ENCODE data around the gene CCDC146.
A peak's percentile ranks its signal among the peaks of the same experiment; 100 is the strongest.
"Not testable (repeated sequence)": the region's sequence is repeated elsewhere in the genome, so short reads cannot be mapped to it uniquely, and the experiment has no call there.

CCDC146 gene

DNA sequence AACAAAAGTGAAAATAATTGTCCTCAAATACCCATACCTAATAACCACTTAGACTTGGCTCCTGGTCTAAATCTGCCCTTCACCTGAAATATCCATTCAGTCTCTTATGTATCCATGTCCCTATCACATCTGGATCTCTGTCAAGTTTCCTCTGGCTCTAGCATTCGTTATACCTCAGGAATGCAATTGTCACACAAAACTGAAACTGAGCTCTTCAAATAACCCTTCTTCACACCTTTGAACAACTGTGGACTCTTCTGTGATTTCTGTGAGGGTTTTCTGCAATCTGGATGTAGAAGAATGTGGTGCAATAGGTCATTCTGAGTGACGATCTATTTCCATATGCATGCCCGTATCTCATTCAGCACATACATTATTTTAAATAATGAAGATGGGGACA lies 130.7 kb downstream of the CCDC146 start:
- Histone ChIP-seq H3K36me3 (ENCODE audit: control insufficient read depth, insufficient read depth, low read length, severe bottlenecking) (no peaks in the 10 kb centered on the region), H3K9me3 (ENCODE audit: control insufficient read depth, low read length) (no peaks in the 10 kb centered on the region), H3K4me3 (ENCODE audit: low read length) (no peak overlapping the region), H3K9ac (ENCODE audit: low read length) (no peak overlapping the region), H3K4me1 (ENCODE audit: control insufficient read depth, insufficient read depth, low read length) (no peaks in the 10 kb centered on the region), H3K27me3 (replicated peaks; ENCODE audit: control insufficient read depth, insufficient read depth, low read length) (no peaks in the 10 kb centered on the region)
- DNase-seq (ENCODE audit: low read depth): no peak

GRCh38 chr7:77254429-77254828 lies 132.0 kb downstream of the CCDC146 start:
- peak; percentile 32 for DNase-seq (ENCODE audit: low read depth)
- Histone ChIP-seq H3K36me3 (ENCODE audit: control insufficient read depth, insufficient read depth, low read length, severe bottlenecking) (no peaks in the 10 kb centered on the region), H3K9me3 (ENCODE audit: control insufficient read depth, low read length) (no peaks in the 10 kb centered on the region), H3K9ac (ENCODE audit: low read length) (no peak overlapping the region), H3K4me1 (ENCODE audit: control insufficient read depth, insufficient read depth, low read length) (no peaks in the 10 kb centered on the region), H3K27me3 (replicated peaks; ENCODE audit: control insufficient read depth, insufficient read depth, low read length) (no peaks in the 10 kb centered on the region), H3K4me3 (ENCODE audit: low read length) (no peak overlapping the region)

DNA sequence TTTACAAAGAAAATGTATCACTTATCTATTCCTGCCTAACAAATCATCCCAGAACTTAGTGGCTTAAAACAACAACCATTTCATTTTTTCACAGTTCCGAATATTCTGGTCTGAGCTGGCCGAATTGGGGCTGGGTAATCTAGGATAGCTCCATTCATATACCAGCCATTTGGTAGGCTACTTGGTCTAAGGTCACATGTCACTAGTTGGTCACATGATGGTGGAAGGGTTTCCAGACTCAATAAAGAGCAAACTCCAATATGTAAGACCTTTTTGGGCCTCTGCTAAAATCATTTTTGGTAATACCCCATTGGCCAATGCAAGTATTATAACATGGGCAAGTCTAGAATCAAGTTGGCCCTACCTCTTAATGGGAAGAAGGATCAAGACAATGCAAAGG lies 132.5 kb downstream of the CCDC146 start:
- Histone ChIP-seq H3K4me1 (ENCODE audit: control insufficient read depth, insufficient read depth, low read length) (no peaks in the 10 kb centered on the region), H3K27me3 (replicated peaks; ENCODE audit: control insufficient read depth, insufficient read depth, low read length) (no peaks in the 10 kb centered on the region), H3K9me3 (ENCODE audit: control insufficient read depth, low read length) (no peaks in the 10 kb centered on the region), H3K36me3 (ENCODE audit: control insufficient read depth, insufficient read depth, low read length, severe bottlenecking) (no peaks in the 10 kb centered on the region), H3K9ac (ENCODE audit: low read length) (no peak overlapping the region), H3K4me3 (ENCODE audit: low read length) (no peak overlapping the region)
- no peak for DNase-seq (ENCODE audit: low read depth)

- no peak overlapping the region for H3K9ac ChIP-seq (ENCODE audit: low read length)
- no peaks in the 10 kb centered on the region for H3K27me3 ChIP-seq (replicated peaks; ENCODE audit: control insufficient read depth, insufficient read depth, low read length)
- DNase-seq (ENCODE audit: low read depth): no peak
- no peaks in the 10 kb centered on the region for H3K4me1 ChIP-seq (ENCODE audit: control insufficient read depth, insufficient read depth, low read length)
- H3K9me3 ChIP-seq (ENCODE audit: control insufficient read depth, low read length): no peaks in the 10 kb centered on the region
- no peak overlapping the region for H3K4me3 ChIP-seq (ENCODE audit: low read length)
- no peaks in the 10 kb centered on the region for H3K36me3 ChIP-seq (ENCODE audit: control insufficient read depth, insufficient read depth, low read length, severe bottlenecking)
Measured at GRCh38 chr7:77258014-77258413, 135.6 kb downstream of the CCDC146 start.

- Histone ChIP-seq H3K9me3 (ENCODE audit: control insufficient read depth, low read length) (no peaks in the 10 kb centered on the region), H3K9ac (ENCODE audit: low read length) (no peak overlapping the region), H3K27me3 (replicated peaks; ENCODE audit: control insufficient read depth, insufficient read depth, low read length) (no peaks in the 10 kb centered on the region), H3K36me3 (ENCODE audit: control insufficient read depth, insufficient read depth, low read length, severe bottlenecking) (no peaks in the 10 kb centered on the region), H3K4me1 (ENCODE audit: control insufficient read depth, insufficient read depth, low read length) (no peaks in the 10 kb centered on the region), H3K4me3 (ENCODE audit: low read length) (no peak overlapping the region)
- no peak for DNase-seq (ENCODE audit: low read depth)
Measured at GRCh38 chr7:77258593-77258992, 136.2 kb downstream of the CCDC146 start.

DNA sequence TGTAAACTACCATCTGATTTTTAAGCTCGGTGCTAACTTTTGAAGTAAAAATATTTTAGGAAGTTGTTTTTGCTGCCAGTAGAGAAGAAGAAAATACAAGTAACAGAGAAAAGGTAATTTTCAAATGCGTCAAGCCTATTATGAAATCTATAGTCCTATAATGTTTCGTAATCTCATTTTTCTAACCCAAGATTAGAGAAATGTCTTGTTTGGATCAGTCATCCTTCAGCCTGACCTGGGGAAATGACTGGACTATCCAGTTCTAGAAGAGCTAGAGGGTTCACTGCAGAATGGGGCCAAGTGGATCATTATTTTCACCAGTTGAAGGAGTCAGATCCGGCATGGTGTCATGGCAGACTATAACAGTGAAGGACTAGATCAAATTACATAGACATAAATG lies 139.9 kb downstream of the CCDC146 start:
- H3K4me3 ChIP-seq (ENCODE audit: low read length): no peak overlapping the region
- H3K27me3 ChIP-seq (replicated peaks; ENCODE audit: control insufficient read depth, insufficient read depth, low read length): no peaks in the 10 kb centered on the region
- no peaks in the 10 kb centered on the region for H3K4me1 ChIP-seq (ENCODE audit: control insufficient read depth, insufficient read depth, low read length)
- no peak overlapping the region for H3K9ac ChIP-seq (ENCODE audit: low read length)
- H3K36me3 ChIP-seq (ENCODE audit: control insufficient read depth, insufficient read depth, low read length, severe bottlenecking): no peaks in the 10 kb centered on the region
- no peak for DNase-seq (ENCODE audit: low read depth)
- no peaks in the 10 kb centered on the region for H3K9me3 ChIP-seq (ENCODE audit: control insufficient read depth, low read length)

DNA sequence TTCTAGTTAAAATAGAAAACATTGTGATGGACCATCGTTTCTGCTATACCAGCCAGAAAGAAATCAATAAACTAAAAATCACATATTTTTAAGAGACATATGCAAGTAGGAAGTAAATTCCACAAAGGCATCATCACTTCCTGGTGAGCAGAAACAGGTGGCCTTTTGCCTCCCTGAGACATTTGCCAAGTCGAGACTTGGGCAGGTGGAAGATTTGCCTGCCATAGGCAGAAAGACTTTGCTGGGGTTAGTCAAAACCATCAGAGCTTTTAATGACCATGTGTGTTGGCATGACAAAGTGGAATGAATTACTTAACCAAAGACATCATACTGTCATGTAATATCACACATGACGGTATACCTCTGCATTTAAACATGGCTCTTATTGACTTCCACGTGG lies 143.3 kb downstream of the CCDC146 start:
- Histone ChIP-seq H3K9me3 (ENCODE audit: control insufficient read depth, low read length) (no peaks in the 10 kb centered on the region), H3K27me3 (replicated peaks; ENCODE audit: control insufficient read depth, insufficient read depth, low read length) (no peaks in the 10 kb centered on the region), H3K9ac (ENCODE audit: low read length) (no peak overlapping the region), H3K4me3 (ENCODE audit: low read length) (no peak overlapping the region), H3K36me3 (ENCODE audit: control insufficient read depth, insufficient read depth, low read length, severe bottlenecking) (no peaks in the 10 kb centered on the region), H3K4me1 (ENCODE audit: control insufficient read depth, insufficient read depth, low read length) (peaks cover 12% of the 10 kb centered on the region)
- no peak for DNase-seq (ENCODE audit: low read depth)

- no peak for DNase-seq (ENCODE audit: low read depth)
- Histone ChIP-seq H3K27me3 (replicated peaks; ENCODE audit: control insufficient read depth, insufficient read depth, low read length) (no peaks in the 10 kb centered on the region), H3K4me1 (ENCODE audit: control insufficient read depth, insufficient read depth, low read length) (peaks cover 12% of the 10 kb centered on the region), H3K36me3 (ENCODE audit: control insufficient read depth, insufficient read depth, low read length, severe bottlenecking) (no peaks in the 10 kb centered on the region), H3K9ac (ENCODE audit: low read length) (no peak overlapping the region), H3K9me3 (ENCODE audit: control insufficient read depth, low read length) (no peaks in the 10 kb centered on the region), H3K4me3 (ENCODE audit: low read length) (no peak overlapping the region)
Measured at GRCh38 chr7:77266291-77266794, 143.9 kb downstream of the CCDC146 start.

GRCh38 chr7:77269360-77270093 lies 147.1 kb downstream of the CCDC146 start:
- H3K4me1 ChIP-seq (ENCODE audit: control insufficient read depth, insufficient read depth, low read length): peaks cover 12% of the 10 kb centered on the region
- H3K27me3 ChIP-seq (replicated peaks; ENCODE audit: control insufficient read depth, insufficient read depth, low read length): no peaks in the 10 kb centered on the region
- H3K9ac ChIP-seq (ENCODE audit: low read length): peak overlapping the region; percentile 11
- no peaks in the 10 kb centered on the region for H3K36me3 ChIP-seq (ENCODE audit: control insufficient read depth, insufficient read depth, low read length, severe bottlenecking)
- no peaks in the 10 kb centered on the region for H3K9me3 ChIP-seq (ENCODE audit: control insufficient read depth, low read length)
- H3K4me3 ChIP-seq (ENCODE audit: low read length): no peak overlapping the region
- peak; percentile 30 for DNase-seq (ENCODE audit: low read depth)

- Histone ChIP-seq H3K4me1 (ENCODE audit: control insufficient read depth, insufficient read depth, low read length) (peaks cover 12% of the 10 kb centered on the region), H3K36me3 (ENCODE audit: control insufficient read depth, insufficient read depth, low read length, severe bottlenecking) (no peaks in the 10 kb centered on the region), H3K4me3 (ENCODE audit: low read length) (no peak overlapping the region), H3K27me3 (replicated peaks; ENCODE audit: control insufficient read depth, insufficient read depth, low read length) (no peaks in the 10 kb centered on the region), H3K9ac (ENCODE audit: low read length) (peak overlapping the region; percentile 11), H3K9me3 (ENCODE audit: control insufficient read depth, low read length) (no peaks in the 10 kb centered on the region)
- DNase-seq (ENCODE audit: low read depth): no peak
Measured at GRCh38 chr7:77270094-77270480, 147.7 kb downstream of the CCDC146 start.

GRCh38 chr7:77271766-77272165 lies 149.4 kb downstream of the CCDC146 start:
- Histone ChIP-seq H3K4me1 (ENCODE audit: control insufficient read depth, insufficient read depth, low read length) (peaks cover 18% of the 10 kb centered on the region), H3K4me3 (ENCODE audit: low read length) (no peak overlapping the region), H3K36me3 (ENCODE audit: control insufficient read depth, insufficient read depth, low read length, severe bottlenecking) (no peaks in the 10 kb centered on the region), H3K9me3 (ENCODE audit: control insufficient read depth, low read length) (no peaks in the 10 kb centered on the region), H3K27me3 (replicated peaks; ENCODE audit: control insufficient read depth, insufficient read depth, low read length) (no peaks in the 10 kb centered on the region), H3K9ac (ENCODE audit: low read length) (no peak overlapping the region)
- DNase-seq (ENCODE audit: low read depth): no peak

DNA sequence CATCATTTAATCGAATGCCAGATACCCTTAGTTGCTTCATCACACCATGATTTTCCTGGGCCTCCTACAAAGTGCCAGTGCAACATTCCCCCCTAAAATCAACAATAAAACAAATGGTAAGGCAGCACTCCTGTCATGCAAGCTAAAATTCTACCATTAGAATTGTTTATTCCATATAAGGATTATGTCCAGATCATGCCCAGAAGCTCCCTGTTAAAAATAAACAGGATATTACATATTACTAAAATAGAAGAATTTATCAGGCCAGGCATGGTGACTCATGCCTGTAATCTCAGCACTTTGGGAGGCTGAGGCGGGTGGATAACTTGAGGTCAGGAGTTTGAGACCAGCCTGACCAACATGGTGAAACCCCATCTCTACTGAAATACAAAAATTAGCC lies 153.2 kb downstream of the CCDC146 start:
- H3K4me1 ChIP-seq (ENCODE audit: control insufficient read depth, insufficient read depth, low read length): peaks cover 13% of the 10 kb centered on the region
- not testable (repeated sequence) for H3K27me3 ChIP-seq (replicated peaks; ENCODE audit: control insufficient read depth, insufficient read depth, low read length); H3K9me3 ChIP-seq (ENCODE audit: control insufficient read depth, low read length); H3K9ac ChIP-seq (ENCODE audit: low read length); H3K36me3 ChIP-seq (ENCODE audit: control insufficient read depth, insufficient read depth, low read length, severe bottlenecking); H3K4me3 ChIP-seq (ENCODE audit: low read length)
- peak; percentile 17 for DNase-seq (ENCODE audit: low read depth)

Data from adipocyte (in vitro differentiated cells).